Measurements from ENCODE around the gene RD3L.

DNA sequence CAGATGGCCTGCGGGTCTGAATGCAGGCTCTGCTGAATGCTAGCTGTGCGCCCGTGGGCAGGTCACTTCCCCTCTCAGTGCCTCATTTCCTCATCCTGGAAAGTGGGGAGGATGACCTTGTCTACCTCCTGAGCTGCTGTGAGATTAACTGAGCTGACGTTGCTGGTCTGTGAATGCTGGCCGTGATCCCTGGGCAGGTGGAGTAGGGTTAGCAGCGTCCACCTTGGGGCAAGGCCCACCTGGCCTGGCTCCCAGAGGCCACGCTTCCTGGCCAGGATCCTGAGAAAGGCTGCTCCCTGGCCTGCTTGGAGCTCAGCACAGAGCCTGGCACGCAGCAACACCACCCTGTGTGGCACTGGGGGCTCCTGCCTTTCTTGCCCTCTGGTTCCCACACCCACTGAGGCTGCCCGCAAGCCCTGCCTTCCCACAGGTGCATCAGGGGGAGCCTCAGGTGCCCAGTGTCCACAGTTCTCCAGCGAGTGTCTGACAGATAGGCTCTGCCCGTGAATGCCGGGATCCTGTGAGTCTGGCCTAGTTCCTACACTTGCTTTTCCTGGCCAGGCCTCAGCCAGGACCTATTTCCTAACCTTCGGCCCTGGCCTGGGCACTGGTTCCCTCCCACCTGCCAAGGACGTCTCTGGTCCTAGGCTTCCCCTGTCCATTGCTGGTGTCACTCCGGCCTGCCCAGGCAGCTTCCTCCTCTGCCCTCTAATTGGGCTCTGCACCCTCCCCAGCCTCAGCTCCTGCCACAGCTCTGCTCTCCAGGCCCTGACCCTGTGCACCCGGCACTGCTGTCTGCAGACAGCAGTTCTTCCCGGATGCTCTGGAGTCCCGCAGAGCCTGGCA, 51.3 kb downstream of the RD3L start:
- TF ChIP-seq, protein P1, sequence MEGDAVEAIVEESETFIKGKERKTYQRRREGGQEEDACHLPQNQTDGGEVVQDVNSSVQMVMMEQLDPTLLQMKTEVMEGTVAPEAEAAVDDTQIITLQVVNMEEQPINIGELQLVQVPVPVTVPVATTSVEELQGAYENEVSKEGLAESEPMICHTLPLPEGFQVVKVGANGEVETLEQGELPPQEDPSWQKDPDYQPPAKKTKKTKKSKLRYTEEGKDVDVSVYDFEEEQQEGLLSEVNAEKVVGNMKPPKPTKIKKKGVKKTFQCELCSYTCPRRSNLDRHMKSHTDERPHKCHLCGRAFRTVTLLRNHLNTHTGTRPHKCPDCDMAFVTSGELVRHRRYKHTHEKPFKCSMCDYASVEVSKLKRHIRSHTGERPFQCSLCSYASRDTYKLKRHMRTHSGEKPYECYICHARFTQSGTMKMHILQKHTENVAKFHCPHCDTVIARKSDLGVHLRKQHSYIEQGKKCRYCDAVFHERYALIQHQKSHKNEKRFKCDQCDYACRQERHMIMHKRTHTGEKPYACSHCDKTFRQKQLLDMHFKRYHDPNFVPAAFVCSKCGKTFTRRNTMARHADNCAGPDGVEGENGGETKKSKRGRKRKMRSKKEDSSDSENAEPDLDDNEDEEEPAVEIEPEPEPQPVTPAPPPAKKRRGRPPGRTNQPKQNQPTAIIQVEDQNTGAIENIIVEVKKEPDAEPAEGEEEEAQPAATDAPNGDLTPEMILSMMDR (IDR thresholded peaks at IDR 0.05) = no peak
- no peak for TF ChIP-seq POLR2A (IDR thresholded peaks at IDR 0.05)

Measured in lower leg skin (tissue), 3 donors.